BJ (cell line): ENCODE data around the gene C1orf159. TPM values are rescaled to one million over a fixed set of nuclear protein-coding genes. Genes with fewer than 3 reads are reported as not detected.

Experiments used
- CTCF ChIA-PET: fragments of 350-600 bp; formaldehyde crosslinking; extraction: SDS; loops from one replicate; lab custom pipeline; 2021; ENCODE audit warnings: antibody characterized with exemption, inconsistent platforms; lab: Yijun Ruan, JAX
- POLR2A ChIA-PET: fragments of 300-600 bp; sonication (Branson Sonifier 250); formaldehyde crosslinking; extraction: SDS; loops from one replicate; lab custom pipeline; 2021; ENCODE audit warnings: antibody characterized with exemption; lab: Charles Lee
- DNase-seq: peaks from one replicate; pipeline ENCODE4 v3.0.0-alpha.2; 2011; ENCODE audit warnings: low read depth
- H3K27me3 ChIP-seq: 2 replicates; pipeline ENCODE4 v1.6.0; 2011; ENCODE audit warnings: low read length; ENCODE audit not compliant: control insufficient read depth, insufficient read depth
- H3K36me3 ChIP-seq: 2 replicates; pipeline ENCODE4 v1.5.1; 2011; ENCODE audit warnings: low read length; ENCODE audit not compliant: control insufficient read depth, insufficient read depth
- H3K4me3 ChIP-seq: 2 replicates; pipeline ENCODE4 v1.5.1; 2011; ENCODE audit warnings: low read depth, mild to moderate bottlenecking, control low read depth, low read length
- CTCF ChIP-seq: IDR thresholded peaks from 2 replicates; pipeline ENCODE4 v1.5.1; 2011; ENCODE audit warnings: low read depth, mild to moderate bottlenecking, control low read depth, inconsistent platforms, low read length, moderate library complexity; ENCODE audit not compliant: insufficient read depth
- polyA plus RNA-seq: library from polyadenylated mRNA; depleted of rRNA; stranded (reverse); fragments of >200 nt; gene quantifications from 2 replicates; pipeline ENCODE4 v1.2.3, GENCODE V29; 2011

C1orf159 gene
- polyA plus RNA-seq, 1 experiment, result 8.9 TPM

GRCh38 chr1:1118011-1118875 is 2.4 kb upstream of the C1orf159 start:
- DNase-seq, result no peak
- CTCF ChIA-PET, result interaction anchor here (1.3 to 6.0 kb wide), 3 partner anchors 113 to 173 kb away, joined by 3 to 76 read pairs (median 8); no protein-coding TSS in a partner anchor

GRCh38 chr1:1117469-1117831 is 1.6 kb upstream of the C1orf159 start:
- CTCF ChIA-PET, result interaction anchor here (1.3 to 2.5 kb wide), 3 partner anchors 114 to 174 kb away, joined by 3 to 8 read pairs (median 3); no protein-coding TSS in a partner anchor
- Histone ChIP-seq H3K4me3 (no peak overlapping the region), H3K36me3 (0 out of 2 replicates have a peak, but pooled peaks cover 3% of the 10 kb centered on the region), H3K27me3 (peaks cover 4% of the 10 kb centered on the region)
- DNase-seq, result no peak
- POLR2A ChIA-PET, result no interaction called here
- no peak for TF ChIP-seq CTCF

More at GRCh38 chr1:1118011-1118875, 2.4 kb upstream of the C1orf159 start:
- POLR2A ChIA-PET, result no interaction called here
- no peak overlapping the region for H3K4me3 ChIP-seq
- TF ChIP-seq CTCF, result no peak
- H3K27me3 ChIP-seq, result peaks cover 4% of the 10 kb centered on the region
- H3K36me3 ChIP-seq, result no peaks in the 10 kb centered on the region

- CTCF ChIA-PET, result interaction anchor here (1.4 to 2.5 kb wide), 2 partner anchors 134 to 175 kb away, joined by 3 to 8 read pairs; no protein-coding TSS in a partner anchor
- TF ChIP-seq CTCF, result no peak
- POLR2A ChIA-PET, result no interaction called here
- H3K36me3 ChIP-seq, result peaks cover 3% of the 10 kb centered on the region; the same call in 1 of the 2 replicates
- peak overlapping the region; percentile 54 for H3K4me3 ChIP-seq
- DNase-seq, result no peak
- H3K27me3 ChIP-seq, result peaks cover 4% of the 10 kb centered on the region
Measured at GRCh38 chr1:1116701-1117468, 996 bp upstream of the C1orf159 start.

- ChIA-PET CTCF (interaction anchor here (0.8 kb wide), 1 partner anchor 14 kb away, joined by 3 read pairs; no protein-coding TSS in a partner anchor), POLR2A (interaction anchor here (0.7 kb wide), 1 partner anchor 101 kb away, joined by 4 read pairs; no protein-coding TSS in a partner anchor)
- peaks cover 3% of the 10 kb centered on the region; the same call in 1 of the 2 replicates for H3K36me3 ChIP-seq
- no peak for DNase-seq
- peak overlapping the region; percentile 85 for H3K4me3 ChIP-seq
- H3K27me3 ChIP-seq, result peaks cover 4% of the 10 kb centered on the region
- TF ChIP-seq CTCF, result 0 out of 2 replicates have a peak, but pooled peaks have one; percentile 3
Measured at GRCh38 chr1:1115136-1115785, 628 bp downstream of the C1orf159 start.
